ENCODE data around the gene PCGF2.
A peak's percentile ranks its signal among the peaks of the same experiment; 100 is the strongest.

- TF ChIP-seq CTCF (IDR thresholded peaks at IDR 0.05): peak in 1 of 6 experiments; percentile 28
- TF ChIP-seq POLR2A (IDR thresholded peaks at IDR 0.05): no peak
- TF ChIP-seq POLR2AphosphoS5 (IDR thresholded peaks at IDR 0.05): no peak
- no peak for TF ChIP-seq EP300 (IDR thresholded peaks at IDR 0.05)
These were observed 530 bp downstream of the PCGF2 start for GRCh38 chr17:38747463-38748148.
